ENCODE data around the gene ZBTB3. TPM values are rescaled to one million over a fixed set of nuclear protein-coding genes. Genes with fewer than 3 reads are reported as not detected.
A peak's percentile ranks its signal among the peaks of the same experiment; 100 is the strongest.

Gene ZBTB3
- total RNA-seq, 1 experiment from 2014 or later: 3.3 TPM

- H2AFZ ChIP-seq (ENCODE audit: low read length): no peak overlapping the region
- H3K79me2 ChIP-seq (ENCODE audit: low read length): 0 out of 2 replicates have a peak, but pooled peaks cover 5% of the 10 kb centered on the region
- no peak overlapping the region for H3K4me2 ChIP-seq (ENCODE audit: low read length)
- H3K27ac ChIP-seq (ENCODE audit: low read length): no peak overlapping the region
- H3K4me3 ChIP-seq (ENCODE audit: low read length): no peak overlapping the region
- H3K36me3 ChIP-seq (ENCODE audit: low read depth, low read length): peaks cover 36% of the 10 kb centered on the region
- ATAC-seq (no peak), DNase-seq (no peak)
- no peaks in the 10 kb centered on the region for H3K9me3 ChIP-seq (ENCODE audit: low read length)
- H3F3A ChIP-seq (ENCODE audit: low read length, unreplicated experiment): peaks cover 6% of the 10 kb centered on the region
- TF ChIP-seq EZH2phosphoT487 (IDR thresholded peaks at IDR 0.05; ENCODE audit: borderline replicate concordance, low read length) (no peak), EZH2 (IDR thresholded peaks at IDR 0.05; ENCODE audit: low read length, unreplicated experiment) (no peak), CTCF (conservative IDR thresholded peaks at IDR 0.05; ENCODE audit: low read depth, low read length) (no peak)
- peaks cover 17% of the 10 kb centered on the region for H3K4me1 ChIP-seq (ENCODE audit: insufficient read depth, low read length)
- no TSS peak for BruUV-seq (replicated peaks)
- H3K9ac ChIP-seq (ENCODE audit: low read length): no peak overlapping the region
- POLR2A ChIA-PET (ENCODE audit: unreplicated experiment): no interaction called here
- CTCF ChIA-PET: no interaction called here
- no peaks in the 10 kb centered on the region for H3K9me2 ChIP-seq (replicated peaks; ENCODE audit: low read length)
- no peaks in the 10 kb centered on the region for H3K27me3 ChIP-seq (ENCODE audit: low read length)
- intact Hi-C loops (cut with micrococcal nuclease): no loop called here
- H4K20me1 ChIP-seq (ENCODE audit: low read length): no peaks in the 10 kb centered on the region
Measured at GRCh38 chr11:62708392-62708791, 45.6 kb downstream of the ZBTB3 start.

- TF ChIP-seq EZH2phosphoT487 (IDR thresholded peaks at IDR 0.05; ENCODE audit: borderline replicate concordance, low read length) (no peak), CTCF (conservative IDR thresholded peaks at IDR 0.05; ENCODE audit: low read depth, low read length) (no peak), EZH2 (IDR thresholded peaks at IDR 0.05; ENCODE audit: low read length, unreplicated experiment) (no peak)
- DNase-seq (no peak), ATAC-seq (no peak)
- H3K9ac ChIP-seq (ENCODE audit: low read length): no peak within 1 kb of the TSS
- peak within 1 kb of the TSS; percentile 87 for H3K4me3 ChIP-seq (ENCODE audit: low read length)
- H3K36me3 ChIP-seq (ENCODE audit: low read depth, low read length): peaks cover 26% of the 10 kb centered on the region
- ChIA-PET POLR2A (ENCODE audit: unreplicated experiment) (interaction anchor here (0.6 kb wide), 1 partner anchor 46 kb away, joined by 4 read pairs; the partner anchor contains the start of gene ZBTB3), CTCF (no interaction called here)
- H3K9me2 ChIP-seq (replicated peaks; ENCODE audit: low read length): no peaks in the 10 kb centered on the region
- H3K4me1 ChIP-seq (ENCODE audit: insufficient read depth, low read length): peaks cover 17% of the 10 kb centered on the region
- intact Hi-C loops (cut with micrococcal nuclease): loop anchor here (2.0 kb wide), 1 partner anchor 21 kb away; the partner anchor contains the start of gene TTC9C
- 0 out of 2 replicates have a peak, but pooled peaks cover 5% of the 10 kb centered on the region for H3K79me2 ChIP-seq (ENCODE audit: low read length)
- H4K20me1 ChIP-seq (ENCODE audit: low read length): no peaks in the 10 kb centered on the region
- H3K27ac ChIP-seq (ENCODE audit: low read length): 0 out of 2 replicates have a peak within 1 kb of the TSS, but pooled peaks have one; percentile 2
- BruUV-seq (replicated peaks): no TSS peak
- H3K27me3 ChIP-seq (ENCODE audit: low read length): no peaks in the 10 kb centered on the region
- peaks cover 6% of the 10 kb centered on the region for H3F3A ChIP-seq (ENCODE audit: low read length, unreplicated experiment)
- H3K4me2 ChIP-seq (ENCODE audit: low read length): peak within 1 kb of the TSS; percentile 89
- no peaks in the 10 kb centered on the region for H3K9me3 ChIP-seq (ENCODE audit: low read length)
- peak within 1 kb of the TSS; percentile 76 for H2AFZ ChIP-seq (ENCODE audit: low read length)
Measured at GRCh38 chr11:62707277-62707861, 46.6 kb downstream of the ZBTB3 start, which contains the start of the genes BSCL2 and GNG3. Gene BSCL2 (minus strand): TSS chr11:62707424. CDS start chr11:62707195, 229 bp downstream. Gene GNG3 (plus strand): TSS chr11:62707676. CDS start chr11:62708296, 620 bp downstream.
